Left cardiac atrium (tissue), 4 donors: ENCODE measurements around the gene COL18A1. TPM values are rescaled to one million over a fixed set of nuclear protein-coding genes. Genes with fewer than 3 reads are reported as not detected.

Experiments used
- ATAC-seq, 2 donors: fragments of 200-7000 bp; cut with Tn5 transposase; one replicate each; pipeline ENCODE4 v1.9.1; 2020; ENCODE audit warnings: mild to moderate bottlenecking in 2 of 2, moderate library complexity in 2 of 2
- DNase-seq: peaks from one replicate; pipeline ENCODE4 v3.0.0-alpha.2; 2020
- intact Hi-C, 2 donors: fragments of 100-400 bp; cut with DNase I; formaldehyde crosslinking; loops; one replicate each; pipeline versions ENCODE4 v1.14.1 to v1.15.1; 2022 to 2023
- total RNA-seq, 2 donors: library from RNA; stranded (reverse); fragmentation: NEBNext Ultra II Directional; extraction: Animal tissue kit (Norgen Biotek cat#: 25700); gene quantifications; one replicate each; pipeline ENCODE4 v1.2.1, GENCODE V29; 2021
- donor health status: DM: no; HTN: yes; CAD: no.
- donor health status: DM: no; HTN: yes; CAD: no; lungs with severe emphysema.
- donor health status: DM: yes; HTN: yes; CAD: no.
- donor health status: Dilated cardiomyopathy.

The COL18A1 gene
- total RNA-seq, 2 donors from 2014 or later: 53.4 to 104 TPM

GRCh38 chr21:45466330-45467220 is 61.6 kb downstream of the COL18A1 start:
- peak; percentile 22 for DNase-seq
- intact Hi-C loops: no loop called here
- ATAC-seq: no peak

- intact Hi-C loops: no loop called here
- ATAC-seq (no peak), DNase-seq (peak; percentile 26)
Measured at GRCh38 chr21:45467221-45467779, 62.3 kb downstream of the COL18A1 start.

- intact Hi-C loops: no loop called here
Measured at GRCh38 chr21:45468051-45468970, 63.3 kb downstream of the COL18A1 start.

GRCh38 chr21:45468971-45469272 is 64.0 kb downstream of the COL18A1 start:
- intact Hi-C loops: no loop called here
- ATAC-seq (no peak), DNase-seq (peak; percentile 20)

More at GRCh38 chr21:45468051-45468970, 63.3 kb downstream of the COL18A1 start:
- no peak for ATAC-seq
- DNase-seq: peak; percentile 23

- intact Hi-C loops: no loop called here
- ATAC-seq: no peak
- DNase-seq: peak; percentile 31
Measured at GRCh38 chr21:45469273-45470086, 64.5 kb downstream of the COL18A1 start.

GRCh38 chr21:45470087-45470515 is 65.1 kb downstream of the COL18A1 start:
- ATAC-seq: no peak

GRCh38 chr21:45470773-45471524 is 66.0 kb downstream of the COL18A1 start:
- intact Hi-C loops: no loop called here
- ATAC-seq: peak; percentile 61 to 65

More at GRCh38 chr21:45470087-45470515, 65.1 kb downstream of the COL18A1 start:
- intact Hi-C loops: no loop called here
- no peak for DNase-seq

GRCh38 chr21:45471525-45472221 is 66.7 kb downstream of the COL18A1 start:
- DNase-seq: peak; percentile 57
- intact Hi-C loops: no loop called here
- ATAC-seq: peak; percentile 42 to 51

More at GRCh38 chr21:45470773-45471524, 66.0 kb downstream of the COL18A1 start:
- DNase-seq: peak; percentile 54

GRCh38 chr21:45472445-45473365 is 67.7 kb downstream of the COL18A1 start:
- no peak for DNase-seq
- no peak for ATAC-seq
- intact Hi-C loops: no loop called here

GRCh38 chr21:45473496-45474322 is 68.7 kb downstream of the COL18A1 start:
- intact Hi-C loops: no loop called here
- ATAC-seq (no peak), DNase-seq (no peak)

GRCh38 chr21:45474323-45474950 is 69.5 kb downstream of the COL18A1 start:
- intact Hi-C loops: no loop called here
- no peak for DNase-seq
- no peak for ATAC-seq

- DNase-seq (no peak), ATAC-seq (no peak)
- intact Hi-C loops: loop anchor here in 1 of 2 donors (5.0 kb wide), 1 partner anchor 347 kb away; no protein-coding TSS in a partner anchor
Measured at GRCh38 chr21:45475004-45475685, 70.2 kb downstream of the COL18A1 start.

- DNase-seq (no peak), ATAC-seq (no peak)
- intact Hi-C loops: loop anchor here in 1 of 2 donors (5.0 kb wide), 1 partner anchor 346 kb away; no protein-coding TSS in a partner anchor
Measured at GRCh38 chr21:45475797-45476570, 71.0 kb downstream of the COL18A1 start.

GRCh38 chr21:45476582-45476981 is 71.6 kb downstream of the COL18A1 start:
- intact Hi-C loops: loop anchor here in 1 of 2 donors (5.0 kb wide), 1 partner anchor 346 kb away; no protein-coding TSS in a partner anchor
- no peak for ATAC-seq
- DNase-seq: no peak
